H1 (cell line): ENCODE results near the gene IGF2R.

ENCODE experiments used
- ASH2L ChIP-seq: fragments of 200-600, 300-600 bp; sonication (generic); IDR thresholded peaks from one replicate; pipeline ENCODE4 v1.7.1; 2017; ENCODE audit warnings: low read length
- BCL11A ChIP-seq, 2 experiments: IDR thresholded peaks; one replicate each; pipeline ENCODE4 v1.6.1; 2011; ENCODE audit warnings: low read depth in 2 of 2, low read length in 2 of 2, mild to moderate bottlenecking in 2 of 2
- CEBPB ChIP-seq: IDR thresholded peaks from 2 replicates; pipeline ENCODE4 v1.6.1; 2012; ENCODE audit warnings: low read depth, low read length
- CREB1 ChIP-seq: IDR thresholded peaks from 2 replicates; pipeline ENCODE4 v1.6.1; 2012; ENCODE audit warnings: inconsistent platforms
- EZH2 ChIP-seq: fragments of 200-600 bp; sonication (generic); IDR thresholded peaks from 2 replicates; pipeline ENCODE4 v1.7.1; 2012; ENCODE audit warnings: low read depth, mild to moderate bottlenecking, moderate library complexity, low read length, inconsistent platforms; ENCODE audit not compliant: severe bottlenecking
- GABPA ChIP-seq: IDR thresholded peaks from 2 replicates; pipeline ENCODE4 v1.6.1; 2011; ENCODE audit warnings: mild to moderate bottlenecking, low read length, moderate library complexity, borderline replicate concordance; ENCODE audit not compliant: insufficient read depth
- KDM1A ChIP-seq: fragments of 200-600, 300-600 bp; sonication (generic); IDR thresholded peaks from 2 replicates; pipeline ENCODE4 v1.7.1; 2016; ENCODE audit warnings: mild to moderate bottlenecking, low read length, borderline replicate concordance
- NANOG ChIP-seq: IDR thresholded peaks from 2 replicates; pipeline ENCODE4 v1.6.1; 2011; ENCODE audit warnings: low read length, low read depth, mild to moderate bottlenecking, inconsistent platforms; ENCODE audit not compliant: insufficient read depth, poor library complexity, severe bottlenecking
- NRF1 ChIP-seq: IDR thresholded peaks from 2 replicates; pipeline ENCODE4 v1.6.1; 2011; ENCODE audit warnings: mild to moderate bottlenecking, low read depth, low read length, improper control_type of control experiment
- POLR2A ChIP-seq, 2 experiments: IDR thresholded peaks; 1 replicate in 1 of 2; 2 replicates in 1 of 2; pipeline ENCODE4 v1.6.1; 2011; ENCODE audit warnings: low read depth in 2 of 2, low read length in 2 of 2, mild to moderate bottlenecking in 2 of 2; ENCODE audit errors: control extremely low read depth in 1 of 2
- POLR2AphosphoS5 ChIP-seq: IDR thresholded peaks from 2 replicates; pipeline ENCODE4 v1.6.1; 2011; ENCODE audit warnings: low read depth, low read length
- TF ChIP-seq, protein P1 (sequence below), 3 experiments: IDR thresholded peaks; 1 replicate in 2 of 3; 2 replicates in 1 of 3; pipeline versions ENCODE4 v1.5.1 to v1.6.1; 2011; ENCODE audit warnings: low read length in 3 of 3, mild to moderate bottlenecking in 3 of 3, inconsistent platforms in 2 of 3, low read depth in 1 of 3, moderate library complexity in 1 of 3; ENCODE audit not compliant: insufficient read depth in 1 of 3; ENCODE audit errors: control extremely low read depth in 1 of 3
- TF ChIP-seq, protein P2 (sequence below): fragments of 300-600 bp; sonication (generic); IDR thresholded peaks from 2 replicates; pipeline ENCODE4 v1.7.1; 2012; ENCODE audit warnings: low read length, moderate library complexity, mild to moderate bottlenecking, inconsistent platforms; ENCODE audit not compliant: insufficient replicate concordance
- TF ChIP-seq, protein P3 (sequence below): IDR thresholded peaks from 2 replicates; pipeline ENCODE4 v1.6.1; 2012; ENCODE audit warnings: inconsistent platforms

DNA sequence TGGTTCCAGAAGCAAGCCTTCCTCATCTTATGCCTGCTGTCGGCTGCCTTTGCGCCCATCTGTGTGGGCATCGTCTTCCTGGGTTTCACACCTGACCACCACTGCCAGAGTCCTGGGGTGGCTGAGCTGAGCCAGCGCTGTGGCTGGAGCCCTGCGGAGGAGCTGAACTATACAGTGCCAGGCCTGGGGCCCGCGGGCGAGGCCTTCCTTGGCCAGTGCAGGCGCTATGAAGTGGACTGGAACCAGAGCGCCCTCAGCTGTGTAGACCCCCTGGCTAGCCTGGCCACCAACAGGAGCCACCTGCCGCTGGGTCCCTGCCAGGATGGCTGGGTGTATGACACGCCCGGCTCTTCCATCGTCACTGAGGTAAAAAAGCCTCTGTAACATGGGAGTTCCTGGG is 153.1 kb downstream of the IGF2R start:
- TF ChIP-seq, protein P1, sequence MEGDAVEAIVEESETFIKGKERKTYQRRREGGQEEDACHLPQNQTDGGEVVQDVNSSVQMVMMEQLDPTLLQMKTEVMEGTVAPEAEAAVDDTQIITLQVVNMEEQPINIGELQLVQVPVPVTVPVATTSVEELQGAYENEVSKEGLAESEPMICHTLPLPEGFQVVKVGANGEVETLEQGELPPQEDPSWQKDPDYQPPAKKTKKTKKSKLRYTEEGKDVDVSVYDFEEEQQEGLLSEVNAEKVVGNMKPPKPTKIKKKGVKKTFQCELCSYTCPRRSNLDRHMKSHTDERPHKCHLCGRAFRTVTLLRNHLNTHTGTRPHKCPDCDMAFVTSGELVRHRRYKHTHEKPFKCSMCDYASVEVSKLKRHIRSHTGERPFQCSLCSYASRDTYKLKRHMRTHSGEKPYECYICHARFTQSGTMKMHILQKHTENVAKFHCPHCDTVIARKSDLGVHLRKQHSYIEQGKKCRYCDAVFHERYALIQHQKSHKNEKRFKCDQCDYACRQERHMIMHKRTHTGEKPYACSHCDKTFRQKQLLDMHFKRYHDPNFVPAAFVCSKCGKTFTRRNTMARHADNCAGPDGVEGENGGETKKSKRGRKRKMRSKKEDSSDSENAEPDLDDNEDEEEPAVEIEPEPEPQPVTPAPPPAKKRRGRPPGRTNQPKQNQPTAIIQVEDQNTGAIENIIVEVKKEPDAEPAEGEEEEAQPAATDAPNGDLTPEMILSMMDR (IDR thresholded peaks at IDR 0.05; ENCODE audit: control extremely low read depth in 1 of 3, insufficient read depth in 1 of 3, low read depth in 1 of 3, low read length in 3 of 3) = no peak
- TF ChIP-seq POLR2AphosphoS5 (no peak), EZH2 (no peak), POLR2A (IDR thresholded peaks at IDR 0.05; ENCODE audit: control extremely low read depth in 1 of 2, low read depth in 2 of 2, low read length in 2 of 2) (no peak), BCL11A (IDR thresholded peaks at IDR 0.05; ENCODE audit: low read depth in 2 of 2, low read length in 2 of 2) (no peak), NRF1 (no peak), NANOG (no peak), GABPA (no peak), CREB1 (no peak), ASH2L (no peak), KDM1A (no peak), CEBPB (no peak)
- TF ChIP-seq, protein P2, sequence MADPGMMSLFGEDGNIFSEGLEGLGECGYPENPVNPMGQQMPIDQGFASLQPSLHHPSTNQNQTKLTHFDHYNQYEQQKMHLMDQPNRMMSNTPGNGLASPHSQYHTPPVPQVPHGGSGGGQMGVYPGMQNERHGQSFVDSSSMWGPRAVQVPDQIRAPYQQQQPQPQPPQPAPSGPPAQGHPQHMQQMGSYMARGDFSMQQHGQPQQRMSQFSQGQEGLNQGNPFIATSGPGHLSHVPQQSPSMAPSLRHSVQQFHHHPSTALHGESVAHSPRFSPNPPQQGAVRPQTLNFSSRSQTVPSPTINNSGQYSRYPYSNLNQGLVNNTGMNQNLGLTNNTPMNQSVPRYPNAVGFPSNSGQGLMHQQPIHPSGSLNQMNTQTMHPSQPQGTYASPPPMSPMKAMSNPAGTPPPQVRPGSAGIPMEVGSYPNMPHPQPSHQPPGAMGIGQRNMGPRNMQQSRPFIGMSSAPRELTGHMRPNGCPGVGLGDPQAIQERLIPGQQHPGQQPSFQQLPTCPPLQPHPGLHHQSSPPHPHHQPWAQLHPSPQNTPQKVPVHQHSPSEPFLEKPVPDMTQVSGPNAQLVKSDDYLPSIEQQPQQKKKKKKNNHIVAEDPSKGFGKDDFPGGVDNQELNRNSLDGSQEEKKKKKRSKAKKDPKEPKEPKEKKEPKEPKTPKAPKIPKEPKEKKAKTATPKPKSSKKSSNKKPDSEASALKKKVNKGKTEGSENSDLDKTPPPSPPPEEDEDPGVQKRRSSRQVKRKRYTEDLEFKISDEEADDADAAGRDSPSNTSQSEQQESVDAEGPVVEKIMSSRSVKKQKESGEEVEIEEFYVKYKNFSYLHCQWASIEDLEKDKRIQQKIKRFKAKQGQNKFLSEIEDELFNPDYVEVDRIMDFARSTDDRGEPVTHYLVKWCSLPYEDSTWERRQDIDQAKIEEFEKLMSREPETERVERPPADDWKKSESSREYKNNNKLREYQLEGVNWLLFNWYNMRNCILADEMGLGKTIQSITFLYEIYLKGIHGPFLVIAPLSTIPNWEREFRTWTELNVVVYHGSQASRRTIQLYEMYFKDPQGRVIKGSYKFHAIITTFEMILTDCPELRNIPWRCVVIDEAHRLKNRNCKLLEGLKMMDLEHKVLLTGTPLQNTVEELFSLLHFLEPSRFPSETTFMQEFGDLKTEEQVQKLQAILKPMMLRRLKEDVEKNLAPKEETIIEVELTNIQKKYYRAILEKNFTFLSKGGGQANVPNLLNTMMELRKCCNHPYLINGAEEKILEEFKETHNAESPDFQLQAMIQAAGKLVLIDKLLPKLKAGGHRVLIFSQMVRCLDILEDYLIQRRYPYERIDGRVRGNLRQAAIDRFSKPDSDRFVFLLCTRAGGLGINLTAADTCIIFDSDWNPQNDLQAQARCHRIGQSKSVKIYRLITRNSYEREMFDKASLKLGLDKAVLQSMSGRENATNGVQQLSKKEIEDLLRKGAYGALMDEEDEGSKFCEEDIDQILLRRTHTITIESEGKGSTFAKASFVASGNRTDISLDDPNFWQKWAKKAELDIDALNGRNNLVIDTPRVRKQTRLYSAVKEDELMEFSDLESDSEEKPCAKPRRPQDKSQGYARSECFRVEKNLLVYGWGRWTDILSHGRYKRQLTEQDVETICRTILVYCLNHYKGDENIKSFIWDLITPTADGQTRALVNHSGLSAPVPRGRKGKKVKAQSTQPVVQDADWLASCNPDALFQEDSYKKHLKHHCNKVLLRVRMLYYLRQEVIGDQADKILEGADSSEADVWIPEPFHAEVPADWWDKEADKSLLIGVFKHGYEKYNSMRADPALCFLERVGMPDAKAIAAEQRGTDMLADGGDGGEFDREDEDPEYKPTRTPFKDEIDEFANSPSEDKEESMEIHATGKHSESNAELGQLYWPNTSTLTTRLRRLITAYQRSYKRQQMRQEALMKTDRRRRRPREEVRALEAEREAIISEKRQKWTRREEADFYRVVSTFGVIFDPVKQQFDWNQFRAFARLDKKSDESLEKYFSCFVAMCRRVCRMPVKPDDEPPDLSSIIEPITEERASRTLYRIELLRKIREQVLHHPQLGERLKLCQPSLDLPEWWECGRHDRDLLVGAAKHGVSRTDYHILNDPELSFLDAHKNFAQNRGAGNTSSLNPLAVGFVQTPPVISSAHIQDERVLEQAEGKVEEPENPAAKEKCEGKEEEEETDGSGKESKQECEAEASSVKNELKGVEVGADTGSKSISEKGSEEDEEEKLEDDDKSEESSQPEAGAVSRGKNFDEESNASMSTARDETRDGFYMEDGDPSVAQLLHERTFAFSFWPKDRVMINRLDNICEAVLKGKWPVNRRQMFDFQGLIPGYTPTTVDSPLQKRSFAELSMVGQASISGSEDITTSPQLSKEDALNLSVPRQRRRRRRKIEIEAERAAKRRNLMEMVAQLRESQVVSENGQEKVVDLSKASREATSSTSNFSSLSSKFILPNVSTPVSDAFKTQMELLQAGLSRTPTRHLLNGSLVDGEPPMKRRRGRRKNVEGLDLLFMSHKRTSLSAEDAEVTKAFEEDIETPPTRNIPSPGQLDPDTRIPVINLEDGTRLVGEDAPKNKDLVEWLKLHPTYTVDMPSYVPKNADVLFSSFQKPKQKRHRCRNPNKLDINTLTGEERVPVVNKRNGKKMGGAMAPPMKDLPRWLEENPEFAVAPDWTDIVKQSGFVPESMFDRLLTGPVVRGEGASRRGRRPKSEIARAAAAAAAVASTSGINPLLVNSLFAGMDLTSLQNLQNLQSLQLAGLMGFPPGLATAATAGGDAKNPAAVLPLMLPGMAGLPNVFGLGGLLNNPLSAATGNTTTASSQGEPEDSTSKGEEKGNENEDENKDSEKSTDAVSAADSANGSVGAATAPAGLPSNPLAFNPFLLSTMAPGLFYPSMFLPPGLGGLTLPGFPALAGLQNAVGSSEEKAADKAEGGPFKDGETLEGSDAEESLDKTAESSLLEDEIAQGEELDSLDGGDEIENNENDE = no peak
- TF ChIP-seq, protein P3, sequence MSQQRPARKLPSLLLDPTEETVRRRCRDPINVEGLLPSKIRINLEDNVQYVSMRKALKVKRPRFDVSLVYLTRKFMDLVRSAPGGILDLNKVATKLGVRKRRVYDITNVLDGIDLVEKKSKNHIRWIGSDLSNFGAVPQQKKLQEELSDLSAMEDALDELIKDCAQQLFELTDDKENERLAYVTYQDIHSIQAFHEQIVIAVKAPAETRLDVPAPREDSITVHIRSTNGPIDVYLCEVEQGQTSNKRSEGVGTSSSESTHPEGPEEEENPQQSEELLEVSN = no peak
